Measurements from ENCODE around the gene C6orf89.
A peak's percentile ranks its signal among the peaks of the same experiment; 100 is the strongest.
"Not testable (repeated sequence)": the region's sequence is repeated elsewhere in the genome, so short reads cannot be mapped to it uniquely, and the experiment has no call there.

Gene C6orf89

DNA sequence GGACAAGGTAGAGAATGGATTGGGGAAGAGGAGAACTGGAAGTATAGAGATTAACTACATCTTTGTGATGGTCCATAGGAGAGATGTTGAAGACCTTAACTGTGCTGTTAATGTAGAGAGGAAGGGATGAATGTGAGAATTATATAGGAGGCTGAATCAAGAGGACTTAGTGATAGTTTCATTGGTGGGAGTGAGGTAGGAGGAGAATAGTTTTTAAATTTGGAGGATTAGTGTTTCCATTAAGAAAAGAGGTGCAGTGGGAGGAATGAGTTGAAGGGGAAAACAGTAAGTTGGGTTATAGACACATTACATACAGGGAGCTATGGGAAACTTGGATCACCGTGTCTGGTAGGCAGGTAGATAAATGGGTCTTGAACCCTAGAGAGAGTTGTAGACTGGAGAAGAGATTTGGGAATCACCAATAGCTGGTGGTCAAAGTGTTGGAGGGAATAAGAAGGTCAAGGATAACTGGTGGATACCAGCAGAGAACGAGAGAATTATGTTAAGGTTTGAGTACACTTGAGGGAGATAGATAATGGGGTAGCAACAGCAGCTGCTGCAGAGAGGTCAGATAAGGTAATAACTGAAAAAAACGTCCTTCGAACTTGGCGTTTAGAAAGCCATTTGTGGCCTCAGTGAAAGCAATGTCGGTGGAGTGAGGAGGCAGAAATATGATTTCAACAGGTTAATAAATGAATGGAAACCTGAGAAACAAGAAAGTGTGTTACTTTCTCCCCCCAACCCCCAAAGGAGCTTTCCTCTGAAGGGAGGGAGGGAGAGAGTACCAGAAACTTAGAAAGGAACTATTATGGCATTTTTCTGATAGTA lies 3.1 kb downstream of the C6orf89 start:
- DNase-seq = no peak

DNA sequence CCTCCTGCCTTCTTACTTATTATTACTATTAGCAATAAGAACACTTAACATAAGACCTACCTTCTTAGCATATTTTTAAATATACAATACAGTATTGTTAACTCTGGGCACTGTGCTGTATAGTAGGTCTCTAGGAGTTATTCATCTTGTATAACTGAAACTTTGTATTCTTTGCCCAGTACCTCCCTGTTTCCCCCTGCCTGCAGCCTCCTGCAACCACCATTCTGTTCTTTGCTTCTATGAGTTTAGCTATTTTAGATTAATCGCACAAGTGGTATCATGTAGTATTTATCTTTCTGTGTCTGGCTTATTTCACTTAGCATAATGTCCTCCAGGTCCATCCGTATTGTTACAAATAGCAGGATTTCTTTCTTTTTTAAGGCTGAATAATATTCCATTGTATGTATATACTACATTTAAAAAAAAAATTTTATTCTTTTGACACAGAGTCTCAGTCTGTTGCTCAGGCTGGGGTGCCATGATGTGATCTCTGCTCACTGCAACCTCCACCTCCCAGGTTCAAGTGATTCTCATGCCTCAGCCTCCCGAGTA lies 4.4 kb downstream of the C6orf89 start:
- no peak for DNase-seq

GRCh38 chr6:36891153-36891552 lies 5.4 kb downstream of the C6orf89 start:
- DNase-seq = not testable (repeated sequence)

GRCh38 chr6:36893976-36894932 lies 8.5 kb downstream of the C6orf89 start:
- no peak for DNase-seq

GRCh38 chr6:36897609-36898008 lies 11.9 kb downstream of the C6orf89 start:
- no peak for DNase-seq

GRCh38 chr6:36904114-36904513 lies 18.4 kb downstream of the C6orf89 start:
- no peak for DNase-seq

DNA sequence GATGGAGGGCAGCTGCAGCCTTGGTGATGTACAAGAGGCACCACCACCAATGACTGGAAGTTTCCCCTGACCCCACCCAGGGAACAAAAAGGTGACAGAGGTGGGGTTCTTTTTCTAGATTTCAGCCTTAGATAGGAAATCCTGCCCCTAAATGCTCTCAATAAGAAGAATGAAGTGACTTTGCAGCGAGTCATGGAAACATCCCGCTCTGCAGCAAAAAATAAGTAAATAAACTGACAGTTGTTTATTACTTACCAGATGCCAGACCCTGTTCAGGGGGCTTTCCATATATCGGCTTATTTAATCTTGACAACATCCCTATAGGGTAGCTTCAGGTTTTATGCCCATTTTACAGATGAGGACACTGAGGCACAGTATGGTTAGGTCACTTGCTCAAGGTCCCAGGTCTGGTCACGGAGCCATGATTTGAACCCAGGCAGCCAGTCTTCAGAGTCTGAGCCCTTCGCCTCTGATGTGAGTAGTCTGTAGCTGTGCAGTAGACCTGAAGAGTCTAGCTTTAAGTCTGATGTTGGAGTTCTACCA lies 19.2 kb downstream of the C6orf89 start:
- DNase-seq = no peak

GRCh38 chr6:36906539-36907325 lies 21.0 kb downstream of the C6orf89 start:
- DNase-seq = peak; percentile 63

DNA sequence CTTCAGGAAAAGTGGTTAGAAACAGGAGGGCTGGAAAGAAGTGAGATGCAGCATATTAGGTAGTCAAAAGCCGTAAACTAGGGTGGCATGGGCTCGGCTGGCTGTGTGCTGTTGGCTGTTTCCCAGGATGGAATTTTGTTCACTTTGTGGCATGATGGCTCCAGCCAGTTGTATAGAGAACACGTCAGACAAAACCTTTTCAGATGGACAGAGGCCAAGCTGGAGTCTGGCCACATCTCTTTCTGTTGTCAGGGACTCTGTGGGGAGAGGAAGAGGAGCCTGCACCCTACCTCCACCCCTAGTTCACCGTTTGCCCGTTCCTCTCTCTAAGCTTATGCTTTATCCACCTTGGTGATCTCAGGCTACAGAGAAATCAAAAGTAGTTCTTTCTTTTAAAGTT lies 22.0 kb downstream of the C6orf89 start:
- DNase-seq = no peak

DNA sequence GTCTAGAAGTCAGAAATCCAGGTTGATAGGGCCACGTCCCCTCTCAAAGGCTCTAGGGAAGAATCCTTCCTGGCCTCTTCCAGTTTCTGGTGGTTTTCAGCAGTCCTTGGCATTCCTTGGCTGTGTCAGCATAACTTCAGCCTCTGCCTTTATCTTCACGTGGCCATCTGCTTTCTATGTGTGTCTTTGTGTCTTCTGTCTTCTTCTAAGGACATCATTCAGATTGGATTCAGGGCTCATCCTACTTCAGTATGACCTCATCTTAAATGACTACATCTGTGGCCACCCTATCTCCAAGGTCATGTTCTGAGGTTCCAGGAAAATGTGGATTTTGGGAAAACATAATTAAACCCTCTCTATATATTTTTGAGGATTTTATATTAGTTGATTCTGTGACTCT lies 23.0 kb downstream of the C6orf89 start:
- DNase-seq = no peak

GRCh38 chr6:36912030-36912454 lies 26.3 kb downstream of the C6orf89 start:
- DNase-seq = no peak

GRCh38 chr6:36912586-36912985 lies 26.8 kb downstream of the C6orf89 start:
- DNase-seq = no peak

DNA sequence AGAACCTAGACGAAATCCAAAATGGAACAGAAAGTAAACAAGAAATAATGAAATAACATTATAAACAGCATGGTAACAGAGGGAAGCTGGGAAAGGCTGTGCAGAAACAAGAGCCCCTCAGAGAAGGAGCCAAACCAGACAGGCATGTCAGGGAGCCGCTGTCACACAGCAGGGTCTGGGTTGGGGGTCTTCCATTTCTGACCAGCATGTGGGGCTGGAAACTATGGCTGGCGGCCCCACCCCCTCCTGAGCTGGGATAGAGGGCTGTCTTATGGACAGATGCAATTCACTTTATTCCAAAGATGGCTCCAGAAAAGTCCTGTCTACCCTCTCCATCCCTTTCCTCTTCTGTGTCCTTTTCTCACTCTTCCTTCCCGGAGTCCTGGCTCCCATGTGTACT lies 27.3 kb downstream of the C6orf89 start:
- DNase-seq = no peak

DNA sequence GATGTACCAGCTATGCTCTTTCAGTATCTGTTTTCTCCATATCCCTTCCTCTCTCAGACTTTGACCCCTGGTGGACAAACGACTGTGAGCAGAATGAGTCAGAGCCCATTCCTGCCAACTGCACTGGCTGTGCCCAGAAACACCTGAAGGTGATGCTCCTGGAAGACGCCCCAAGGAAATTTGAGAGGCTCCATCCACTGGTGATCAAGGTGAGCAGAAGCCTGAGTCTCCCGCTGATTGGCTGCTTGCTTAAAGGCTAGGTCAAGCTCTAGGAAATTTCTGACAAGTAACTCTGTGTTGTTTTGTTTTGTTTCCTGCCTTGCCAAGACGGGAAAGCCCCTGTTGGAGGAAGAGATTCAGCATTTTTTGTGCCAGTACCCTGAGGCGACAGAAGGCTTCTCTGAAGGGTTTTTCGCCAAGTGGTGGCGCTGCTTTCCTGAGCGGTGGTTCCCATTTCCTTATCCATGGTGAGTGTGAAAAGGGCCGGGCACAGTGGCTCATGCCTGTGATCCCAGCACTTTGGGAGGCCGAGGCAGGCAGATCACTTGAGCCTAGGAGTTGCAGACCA lies 28.6 kb downstream of the C6orf89 start:
- no peak for DNase-seq

DNA sequence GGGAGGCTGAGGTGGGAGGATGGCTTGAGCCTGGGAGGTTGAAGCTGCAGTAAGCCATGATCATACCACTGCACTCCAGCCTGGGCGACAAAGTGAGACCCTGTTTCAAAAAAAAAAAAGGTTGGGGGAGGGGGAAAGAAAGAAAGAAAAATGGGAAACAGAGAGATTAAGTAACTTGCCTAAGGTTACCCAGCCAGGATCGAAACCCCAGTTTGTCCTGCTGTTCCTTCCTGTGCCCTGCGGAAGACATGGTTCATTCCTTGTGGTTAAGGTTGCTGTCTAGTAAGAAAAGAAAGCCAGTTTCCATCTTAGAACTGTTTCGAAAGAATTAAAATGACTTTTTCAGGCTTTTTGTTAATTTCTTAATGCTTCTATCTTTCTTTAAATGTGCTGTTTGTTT lies 29.8 kb downstream of the C6orf89 start:
- no peak for DNase-seq

DNA sequence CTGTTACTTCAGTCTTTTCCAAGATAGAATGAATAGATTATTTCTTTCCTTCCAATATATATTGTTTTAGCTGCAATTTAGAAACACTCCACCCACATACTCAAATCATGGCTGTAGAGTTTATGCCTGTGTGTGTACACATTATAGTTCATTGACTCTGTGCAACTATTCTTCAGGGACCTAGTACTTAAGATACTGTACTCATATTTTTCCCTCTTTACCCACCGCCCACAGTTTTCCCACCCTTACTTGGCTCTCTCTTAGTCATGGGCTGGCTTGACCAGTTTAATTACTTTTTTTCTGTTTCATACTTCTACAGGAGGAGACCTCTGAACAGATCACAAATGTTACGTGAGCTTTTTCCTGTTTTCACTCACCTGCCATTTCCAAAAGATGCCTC lies 30.4 kb downstream of the C6orf89 start:
- no peak for DNase-seq

DNA sequence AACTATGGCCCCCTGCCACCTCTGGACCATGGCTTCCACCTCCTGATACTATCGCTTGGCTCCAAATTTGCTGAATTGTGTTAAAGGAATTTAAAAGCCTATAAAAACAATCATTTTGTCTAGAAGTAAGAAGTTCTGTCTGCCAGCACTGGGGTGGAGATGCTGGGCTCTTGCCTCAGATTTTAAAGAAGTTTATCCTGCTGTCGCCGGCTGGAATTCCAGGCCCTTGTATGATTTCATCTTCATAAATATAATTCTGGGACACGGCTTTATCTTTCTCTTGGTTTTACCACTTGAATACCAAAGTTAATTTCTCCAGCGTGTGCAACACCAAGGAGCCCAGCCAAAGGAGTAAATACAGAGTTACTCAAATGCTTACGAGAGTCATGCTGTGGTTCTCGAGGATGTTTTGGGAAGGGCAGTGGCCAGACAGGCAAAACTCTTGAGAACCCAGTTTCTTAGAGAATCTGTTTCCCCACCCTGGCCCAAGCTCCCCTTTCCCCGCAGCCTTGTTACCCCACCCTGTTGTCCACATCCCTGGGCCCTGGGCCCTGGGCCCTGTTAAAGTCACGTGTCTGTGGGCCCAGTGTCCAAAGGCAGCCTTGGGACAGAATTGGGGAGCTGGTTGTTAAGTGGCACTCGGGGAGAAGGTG lies 31.9 kb downstream of the C6orf89 start:
- no peak for DNase-seq

GRCh38 chr6:36920049-36920448 lies 34.3 kb downstream of the C6orf89 start:
- DNase-seq = no peak

- no peak for DNase-seq
Observed at GRCh38 chr6:36920546-36920945, 34.8 kb downstream of the C6orf89 start.

- DNase-seq = no peak
Observed at GRCh38 chr6:36924131-36924530, 38.4 kb downstream of the C6orf89 start.

DNA sequence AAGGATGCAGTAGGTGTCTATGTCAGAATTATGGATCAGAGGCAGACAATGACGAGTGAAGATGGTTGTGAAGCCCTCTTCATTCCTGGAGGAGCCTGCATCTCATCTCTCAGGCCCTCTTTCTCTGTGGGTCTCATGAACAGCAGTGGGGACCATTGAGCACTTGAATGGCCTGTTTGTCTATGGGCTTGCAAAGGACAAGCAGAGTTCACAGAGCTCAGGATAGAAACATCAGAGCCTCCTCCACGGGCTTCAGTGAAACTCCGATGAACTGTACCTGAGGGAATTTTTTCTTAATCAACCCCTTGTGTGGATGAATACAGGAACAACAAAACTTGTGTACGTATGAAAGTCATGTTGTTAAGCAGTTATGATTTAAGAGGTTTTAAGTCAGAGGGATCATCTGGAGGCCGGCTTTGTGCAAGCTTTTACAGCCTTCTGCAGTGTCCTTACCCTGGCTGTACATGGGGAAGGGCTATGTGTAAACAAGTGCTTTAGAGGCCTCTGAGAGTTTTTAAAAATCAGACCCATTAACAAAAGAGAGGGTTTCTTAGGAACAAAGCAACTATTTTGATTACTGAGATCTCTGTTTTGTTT lies 39.1 kb downstream of the C6orf89 start:
- DNase-seq = no peak
